ENCODE results near the gene PGAP3. TPM values are rescaled to one million over a fixed set of nuclear protein-coding genes. Genes with fewer than 3 reads are reported as not detected.
A peak's percentile ranks its signal among the peaks of the same experiment; 100 is the strongest.
"Not testable (repeated sequence)": the region's sequence is repeated elsewhere in the genome, so short reads cannot be mapped to it uniquely, and the experiment has no call there.

The PGAP3 gene
- total RNA-seq, 1 donor from 2014 or later: 24.9 TPM

DNA sequence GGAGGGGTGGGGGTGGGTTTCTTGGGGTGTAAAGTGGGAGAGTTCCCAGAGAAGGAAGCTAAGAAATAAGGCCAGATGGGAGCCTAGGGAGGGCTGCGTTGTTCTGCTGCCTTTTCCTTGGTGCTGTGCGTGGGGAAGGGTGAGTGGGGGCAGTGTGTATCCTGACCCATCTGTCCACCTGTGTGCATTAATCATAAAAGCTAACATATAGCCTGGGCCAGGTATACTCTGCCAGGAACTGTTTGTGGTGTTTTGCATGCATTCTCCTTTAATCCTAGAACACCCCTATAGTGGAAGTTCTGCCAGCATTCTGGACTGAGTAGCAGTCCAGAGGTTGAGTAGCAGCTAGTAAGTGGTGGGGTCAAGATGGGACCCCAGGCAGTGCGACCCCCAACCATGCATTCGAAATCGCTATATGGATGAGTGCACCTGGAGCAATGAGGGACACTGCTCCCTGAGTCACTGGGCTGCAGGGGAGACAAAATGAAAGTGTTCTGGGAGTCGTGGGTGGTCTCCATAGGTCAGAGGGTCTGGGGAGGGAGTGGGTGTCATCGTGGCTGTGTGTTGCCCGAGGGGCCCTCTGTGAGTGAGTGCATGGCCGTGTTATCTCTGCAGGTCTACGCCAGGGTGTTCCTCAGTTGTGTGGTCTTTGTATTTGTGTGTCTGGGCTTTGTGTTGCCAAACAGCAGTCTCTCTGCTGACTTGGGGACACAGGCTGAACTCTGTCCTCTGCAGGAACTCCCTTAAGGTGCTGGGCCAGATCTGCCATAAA lies 13.3 kb upstream of the PGAP3 start:
- TF ChIP-seq, protein P1, sequence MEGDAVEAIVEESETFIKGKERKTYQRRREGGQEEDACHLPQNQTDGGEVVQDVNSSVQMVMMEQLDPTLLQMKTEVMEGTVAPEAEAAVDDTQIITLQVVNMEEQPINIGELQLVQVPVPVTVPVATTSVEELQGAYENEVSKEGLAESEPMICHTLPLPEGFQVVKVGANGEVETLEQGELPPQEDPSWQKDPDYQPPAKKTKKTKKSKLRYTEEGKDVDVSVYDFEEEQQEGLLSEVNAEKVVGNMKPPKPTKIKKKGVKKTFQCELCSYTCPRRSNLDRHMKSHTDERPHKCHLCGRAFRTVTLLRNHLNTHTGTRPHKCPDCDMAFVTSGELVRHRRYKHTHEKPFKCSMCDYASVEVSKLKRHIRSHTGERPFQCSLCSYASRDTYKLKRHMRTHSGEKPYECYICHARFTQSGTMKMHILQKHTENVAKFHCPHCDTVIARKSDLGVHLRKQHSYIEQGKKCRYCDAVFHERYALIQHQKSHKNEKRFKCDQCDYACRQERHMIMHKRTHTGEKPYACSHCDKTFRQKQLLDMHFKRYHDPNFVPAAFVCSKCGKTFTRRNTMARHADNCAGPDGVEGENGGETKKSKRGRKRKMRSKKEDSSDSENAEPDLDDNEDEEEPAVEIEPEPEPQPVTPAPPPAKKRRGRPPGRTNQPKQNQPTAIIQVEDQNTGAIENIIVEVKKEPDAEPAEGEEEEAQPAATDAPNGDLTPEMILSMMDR (IDR thresholded peaks at IDR 0.05): no peak
- Mint-ChIP-seq H3K27ac (ENCODE audit: unreplicated experiment) (no peak overlapping the region), H3K27me3 (ENCODE audit: low read depth) (no peaks in the 10 kb centered on the region), H3K4me1 (ENCODE audit: low read depth) (peaks cover 50% of the 10 kb centered on the region), H3K36me3 (ENCODE audit: low read depth) (no peaks in the 10 kb centered on the region), H3K9me3 (ENCODE audit: low read depth) (no peaks in the 10 kb centered on the region), H3K4me3 (ENCODE audit: unreplicated experiment) (peak overlapping the region; percentile 88)
- DNase-seq (ENCODE audit: low spot score): no peak

DNA sequence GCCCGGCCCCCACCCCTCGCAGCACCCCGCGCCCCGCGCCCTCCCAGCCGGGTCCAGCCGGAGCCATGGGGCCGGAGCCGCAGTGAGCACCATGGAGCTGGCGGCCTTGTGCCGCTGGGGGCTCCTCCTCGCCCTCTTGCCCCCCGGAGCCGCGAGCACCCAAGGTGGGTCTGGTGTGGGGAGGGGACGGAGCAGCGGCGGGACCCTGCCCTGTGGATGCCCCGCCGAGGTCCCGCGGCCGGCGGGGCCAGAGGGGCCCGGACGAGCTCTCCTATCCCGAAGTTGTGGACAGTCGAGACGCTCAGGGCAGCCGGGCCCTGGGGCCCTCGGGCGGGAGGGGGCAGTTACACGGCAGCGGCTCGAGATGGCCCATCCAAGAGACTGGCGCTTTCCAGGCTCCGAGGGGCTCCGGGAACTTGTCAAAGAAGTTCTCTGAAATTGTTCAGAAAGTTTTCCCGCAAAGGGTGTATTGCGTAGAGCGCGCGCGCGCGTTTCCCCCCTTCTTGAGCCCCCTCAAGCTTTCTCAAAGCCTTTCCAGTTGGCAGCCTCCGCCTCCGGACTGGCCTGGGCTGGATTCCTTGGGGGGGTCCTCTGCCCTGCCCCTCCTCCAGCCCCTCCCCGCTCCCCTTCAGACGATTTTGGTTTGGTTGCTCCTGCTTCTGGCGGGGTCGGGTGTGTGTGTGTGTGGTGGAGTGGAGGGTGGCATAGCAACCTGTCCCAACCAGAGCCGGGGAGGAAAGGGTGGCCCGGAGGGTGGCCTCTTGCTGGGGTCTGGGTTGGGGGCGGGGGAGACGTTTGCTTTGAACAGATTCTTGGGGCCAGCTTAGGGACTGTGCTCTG lies 12.5 kb upstream of the PGAP3 start:
- DNase-seq (ENCODE audit: low spot score): no peak
- Mint-ChIP-seq H3K4me1 (ENCODE audit: low read depth) (peaks cover 50% of the 10 kb centered on the region), H3K4me3 (ENCODE audit: unreplicated experiment) (peak overlapping the region; percentile 88), H3K9me3 (ENCODE audit: low read depth) (no peaks in the 10 kb centered on the region), H3K27me3 (ENCODE audit: low read depth) (no peaks in the 10 kb centered on the region), H3K36me3 (ENCODE audit: low read depth) (no peaks in the 10 kb centered on the region), H3K27ac (ENCODE audit: unreplicated experiment) (peak overlapping the region; percentile 12)
- TF ChIP-seq, protein P1 (IDR thresholded peaks at IDR 0.05): peak; percentile 27

DNA sequence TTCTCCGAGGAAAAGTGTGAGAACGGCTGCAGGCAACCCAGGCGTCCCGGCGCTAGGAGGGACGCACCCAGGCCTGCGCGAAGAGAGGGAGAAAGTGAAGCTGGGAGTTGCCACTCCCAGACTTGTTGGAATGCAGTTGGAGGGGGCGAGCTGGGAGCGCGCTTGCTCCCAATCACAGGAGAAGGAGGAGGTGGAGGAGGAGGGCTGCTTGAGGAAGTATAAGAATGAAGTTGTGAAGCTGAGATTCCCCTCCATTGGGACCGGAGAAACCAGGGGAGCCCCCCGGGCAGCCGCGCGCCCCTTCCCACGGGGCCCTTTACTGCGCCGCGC lies 11.9 kb upstream of the PGAP3 start, which contains the start of gene ERBB2:
TSS of gene ERBB2 (plus strand) at position 247 of the 330 bp plus-strand sequence. CDS start 175 bp downstream, outside the sequence.
- Mint-ChIP-seq H3K4me3 (ENCODE audit: unreplicated experiment) (peak within 1 kb of the TSS; percentile 88), H3K27ac (ENCODE audit: unreplicated experiment) (peak within 1 kb of the TSS; percentile 87), H3K9me3 (ENCODE audit: low read depth) (no peaks in the 10 kb centered on the region), H3K36me3 (ENCODE audit: low read depth) (no peaks in the 10 kb centered on the region), H3K27me3 (ENCODE audit: low read depth) (no peaks in the 10 kb centered on the region), H3K4me1 (ENCODE audit: low read depth) (peaks cover 46% of the 10 kb centered on the region)
- TF ChIP-seq, protein P1 (IDR thresholded peaks at IDR 0.05): no peak
- no peak for DNase-seq (ENCODE audit: low spot score)

DNA sequence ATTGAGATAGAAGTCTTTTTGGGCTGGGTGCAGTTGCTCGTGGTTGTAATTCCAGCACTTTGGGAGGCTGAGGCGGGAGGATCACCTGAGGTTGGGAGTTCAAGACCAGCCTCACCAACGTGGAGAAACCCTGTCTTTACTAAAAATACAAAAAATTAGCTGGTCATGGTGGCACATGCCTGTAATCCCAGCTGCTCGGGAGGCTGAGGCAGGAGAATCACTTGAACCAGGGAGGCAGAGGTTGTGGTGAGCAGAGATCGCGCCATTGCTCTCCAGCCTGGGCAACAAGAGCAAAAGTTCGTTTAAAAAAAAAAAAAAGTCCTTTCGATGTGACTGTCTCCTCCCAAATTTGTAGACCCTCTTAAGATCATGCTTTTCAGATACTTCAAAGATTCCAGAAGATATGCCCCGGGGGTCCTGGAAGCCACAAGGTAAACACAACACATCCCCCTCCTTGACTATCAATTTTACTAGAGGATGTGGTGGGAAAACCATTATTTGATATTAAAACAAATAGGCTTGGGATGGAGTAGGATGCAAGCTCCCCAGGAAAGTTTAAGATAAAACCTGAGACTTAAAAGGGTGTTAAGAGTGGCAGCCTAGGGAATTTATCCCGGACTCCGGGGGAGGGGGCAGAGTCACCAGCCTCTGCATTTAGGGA lies 11.4 kb upstream of the PGAP3 start:
- DNase-seq (ENCODE audit: low spot score); H3K36me3 Mint-ChIP-seq (ENCODE audit: low read depth); H3K27me3 Mint-ChIP-seq (ENCODE audit: low read depth); H3K9me3 Mint-ChIP-seq (ENCODE audit: low read depth): not testable (repeated sequence)
- H3K4me3 Mint-ChIP-seq (ENCODE audit: unreplicated experiment): peak overlapping the region; percentile 88
- peaks cover 41% of the 10 kb centered on the region for H3K4me1 Mint-ChIP-seq (ENCODE audit: low read depth)
- H3K27ac Mint-ChIP-seq (ENCODE audit: unreplicated experiment): peak overlapping the region; percentile 87

DNA sequence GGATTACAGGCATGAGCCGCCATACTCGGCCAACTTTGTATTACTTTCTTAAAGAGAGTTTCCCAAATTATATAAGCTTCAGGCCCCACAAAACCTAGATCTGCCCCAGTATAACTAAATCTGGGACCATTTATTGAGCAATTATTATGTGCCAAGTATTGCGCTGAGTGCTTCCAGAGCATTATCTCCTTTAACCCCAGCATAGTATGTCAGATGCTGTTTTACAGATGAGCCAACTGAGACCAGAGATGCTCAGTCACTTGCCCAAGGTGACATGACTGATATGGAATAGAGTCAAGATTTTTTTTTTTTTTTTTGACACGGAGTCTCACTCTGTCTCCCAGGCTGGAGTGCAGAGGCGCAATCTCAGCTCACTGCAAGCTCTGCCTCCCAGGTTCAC lies 10.1 kb upstream of the PGAP3 start:
- Mint-ChIP-seq H3K4me3 (ENCODE audit: unreplicated experiment) (no peak overlapping the region), H3K4me1 (ENCODE audit: low read depth) (peaks cover 32% of the 10 kb centered on the region), H3K36me3 (ENCODE audit: low read depth) (no peaks in the 10 kb centered on the region), H3K27me3 (ENCODE audit: low read depth) (no peaks in the 10 kb centered on the region), H3K9me3 (ENCODE audit: low read depth) (no peaks in the 10 kb centered on the region), H3K27ac (ENCODE audit: unreplicated experiment) (no peak overlapping the region)
- no peak for DNase-seq (ENCODE audit: low spot score)
- TF ChIP-seq, protein P1 (IDR thresholded peaks at IDR 0.05): no peak

Measured in chondrocyte (in vitro differentiated cells).